ENCODE measurements around the gene C7orf25. TPM values are rescaled to one million over a fixed set of nuclear protein-coding genes. Genes with fewer than 3 reads are reported as not detected.

The C7orf25 gene
- total and polyA plus RNA-seq, 8 donors = 0.58 to 31.7 (median 2.4) TPM; not detected in 1

- H3K4me3 ChIP-seq = no peak overlapping the region
- 72 to 97% (median 81%) methylated on average over 2 of the region's 2 CpGs for WGBS, 5 donors
Measured at GRCh38 chr7:42959549-42959948, 47.7 kb upstream of the C7orf25 start.

GRCh38 chr7:42956062-42956461, 44.2 kb upstream of the C7orf25 start:
- Histone ChIP-seq H3K27me3 (no peaks in the 10 kb centered on the region), H3K4me3 (no peak overlapping the region), H3K9me3 (peaks cover 0 to 5% (median 2%) of the 10 kb centered on the region in 4 donors), H3K4me1 (no peaks in the 10 kb centered on the region), H3K27ac (no peak overlapping the region), H3K36me3 (no peaks in the 10 kb centered on the region)
- no peak for DNase-seq
- intact Hi-C loops (cut with DNase I; ENCODE audit: low total_unique reads) = no loop called here
- no peak for TF ChIP-seq CTCF (IDR thresholded peaks at IDR 0.05)
- no peak for TF ChIP-seq POLR2A (IDR thresholded peaks at IDR 0.05)
- no peak for TF ChIP-seq EP300 (IDR thresholded peaks at IDR 0.05)
- TF ChIP-seq POLR2AphosphoS5 (IDR thresholded peaks at IDR 0.05) = no peak

More at GRCh38 chr7:42959549-42959948, 47.7 kb upstream of the C7orf25 start:
- H3K4me1 ChIP-seq = no peaks in the 10 kb centered on the region
- TF ChIP-seq POLR2AphosphoS5 (IDR thresholded peaks at IDR 0.05) (no peak), POLR2A (IDR thresholded peaks at IDR 0.05) (no peak), EP300 (IDR thresholded peaks at IDR 0.05) (no peak), CTCF (IDR thresholded peaks at IDR 0.05) (no peak)
- DNase-seq = no peak
- H3K36me3 ChIP-seq = no peaks in the 10 kb centered on the region
- peaks cover 0 to 5% (median 2%) of the 10 kb centered on the region in 4 donors for H3K9me3 ChIP-seq
- intact Hi-C loops (cut with DNase I; ENCODE audit: low total_unique reads) = no loop called here
- H3K27me3 ChIP-seq = no peaks in the 10 kb centered on the region
- no peak overlapping the region for H3K27ac ChIP-seq

GRCh38 chr7:42953994-42954393, 42.1 kb upstream of the C7orf25 start:
- 85 to 93% (median 88%) methylated on average over 4 of the region's 4 CpGs for WGBS, 5 donors
- no peak for TF ChIP-seq CTCF (IDR thresholded peaks at IDR 0.05)
- TF ChIP-seq POLR2A (IDR thresholded peaks at IDR 0.05) = no peak
- no peak for TF ChIP-seq EP300 (IDR thresholded peaks at IDR 0.05)
- no peak for TF ChIP-seq POLR2AphosphoS5 (IDR thresholded peaks at IDR 0.05)
- Histone ChIP-seq H3K36me3 (no peaks in the 10 kb centered on the region), H3K27me3 (no peaks in the 10 kb centered on the region), H3K4me1 (no peaks in the 10 kb centered on the region), H3K4me3 (no peak overlapping the region), H3K9me3 (peaks cover 0 to 5% (median 2%) of the 10 kb centered on the region in 4 donors), H3K27ac (no peak overlapping the region)
- DNase-seq = no peak
- intact Hi-C loops (cut with DNase I; ENCODE audit: low total_unique reads) = no loop called here

DNA sequence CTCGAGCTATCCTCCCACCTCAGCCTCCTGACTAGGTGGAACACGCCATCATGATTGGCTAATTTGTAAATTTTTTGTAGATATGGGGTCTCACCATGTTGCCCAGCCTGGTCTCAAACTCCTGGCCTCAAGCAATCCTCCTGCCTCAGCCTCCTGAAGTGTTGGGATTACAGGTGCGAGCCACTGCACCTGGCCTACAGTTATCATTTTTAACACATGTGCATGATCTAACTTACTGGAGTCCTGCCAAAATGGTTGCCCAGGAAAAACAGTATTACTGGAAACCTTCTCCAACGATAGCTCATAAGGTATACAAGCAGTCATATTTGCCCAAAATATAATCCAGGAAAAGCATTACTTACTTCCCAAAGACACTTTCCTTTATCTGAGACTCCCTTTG, 40.5 kb upstream of the C7orf25 start:
- H3K36me3 ChIP-seq = no peaks in the 10 kb centered on the region
- H3K9me3 ChIP-seq = peaks cover 0 to 5% (median 2%) of the 10 kb centered on the region in 4 donors
- no peak overlapping the region for H3K4me3 ChIP-seq
- no peak for DNase-seq
- H3K4me1 ChIP-seq = no peaks in the 10 kb centered on the region
- WGBS, 5 donors = 61 to 76% (median 71%) methylated on average over 4 of the region's 4 CpGs
- H3K27ac ChIP-seq = no peak overlapping the region
- no peaks in the 10 kb centered on the region for H3K27me3 ChIP-seq
- no peak for TF ChIP-seq CTCF (IDR thresholded peaks at IDR 0.05)
- no peak for TF ChIP-seq POLR2A (IDR thresholded peaks at IDR 0.05)
- TF ChIP-seq EP300 (IDR thresholded peaks at IDR 0.05) = no peak
- TF ChIP-seq POLR2AphosphoS5 (IDR thresholded peaks at IDR 0.05) = no peak
- intact Hi-C loops (cut with DNase I; ENCODE audit: low total_unique reads) = no loop called here
